ENCODE results near the gene MTAP.
A peak's percentile ranks its signal among the peaks of the same experiment; 100 is the strongest.

MTAP gene

DNA sequence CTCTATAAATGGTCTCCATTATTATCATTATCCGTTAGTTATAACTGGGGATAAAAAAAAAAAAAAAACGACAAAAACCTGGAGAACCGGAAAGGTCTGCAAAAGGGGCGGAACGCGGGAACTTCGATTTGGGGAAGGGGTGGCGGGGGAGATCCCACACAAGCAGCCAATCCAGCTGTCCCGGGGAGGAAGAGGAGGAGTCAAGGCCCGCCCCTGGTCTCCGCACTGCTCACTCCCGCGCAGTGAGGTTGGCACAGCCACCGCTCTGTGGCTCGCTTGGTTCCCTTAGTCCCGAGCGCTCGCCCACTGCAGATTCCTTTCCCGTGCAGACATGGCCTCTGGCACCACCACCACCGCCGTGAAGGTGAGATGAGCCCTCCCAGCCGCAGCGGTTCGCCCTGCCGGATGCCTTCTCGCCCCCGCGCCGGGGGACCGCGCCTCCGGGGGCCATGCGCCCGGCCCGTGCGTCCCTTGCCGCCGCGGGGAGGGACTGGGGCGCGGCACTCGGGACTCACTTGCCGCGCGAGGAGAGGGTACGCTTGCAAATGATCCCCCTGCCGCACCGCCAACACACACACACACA lies at the start of gene MTAP:
TSS of gene MTAP (plus strand) at position 219 of the 583 bp plus-strand sequence. CDS start at position 332, 113 bp downstream.
- peak in 1 of 3 experiments; percentile 84 for DNase-seq

DNA sequence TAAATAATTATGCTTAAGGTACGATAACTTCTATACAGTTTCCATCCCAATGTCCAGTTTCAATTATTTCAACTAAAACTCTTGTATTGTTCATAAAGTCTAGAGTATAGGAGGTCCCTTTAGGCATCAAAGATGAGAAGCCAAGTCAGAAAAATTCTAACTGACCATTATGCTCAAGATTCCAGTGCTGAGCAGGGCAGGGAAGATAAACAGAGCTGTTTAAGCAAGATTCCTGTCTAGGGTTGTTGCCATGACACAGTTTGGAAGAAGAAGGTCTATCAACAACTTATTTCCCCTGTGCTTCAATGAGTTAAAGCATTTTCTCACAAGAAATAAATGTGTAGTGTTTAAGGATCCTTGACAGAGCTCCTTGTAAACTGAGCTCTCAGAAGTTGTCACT lies 48.9 kb upstream of the MTAP start:
- no peak for DNase-seq

DNA sequence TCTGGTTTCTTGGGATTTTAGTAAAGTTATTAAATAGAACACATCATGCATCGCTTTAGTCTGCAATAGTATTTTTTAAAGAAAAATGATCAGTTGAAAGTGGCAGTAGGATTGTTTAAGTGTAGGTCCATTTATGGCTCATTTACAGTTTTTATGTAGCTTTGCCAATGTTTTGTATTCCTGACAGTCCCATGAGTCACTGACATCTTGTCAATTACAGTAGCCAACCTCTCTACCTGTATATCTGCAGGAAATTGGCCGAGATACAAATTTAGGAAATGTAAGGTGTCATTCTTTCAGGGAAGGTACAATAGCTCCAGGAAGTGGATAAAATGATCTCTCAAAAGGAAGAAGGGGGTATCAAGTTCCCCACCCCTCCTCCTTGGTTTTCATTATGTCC lies 47.7 kb upstream of the MTAP start:
- no peak for DNase-seq

DNA sequence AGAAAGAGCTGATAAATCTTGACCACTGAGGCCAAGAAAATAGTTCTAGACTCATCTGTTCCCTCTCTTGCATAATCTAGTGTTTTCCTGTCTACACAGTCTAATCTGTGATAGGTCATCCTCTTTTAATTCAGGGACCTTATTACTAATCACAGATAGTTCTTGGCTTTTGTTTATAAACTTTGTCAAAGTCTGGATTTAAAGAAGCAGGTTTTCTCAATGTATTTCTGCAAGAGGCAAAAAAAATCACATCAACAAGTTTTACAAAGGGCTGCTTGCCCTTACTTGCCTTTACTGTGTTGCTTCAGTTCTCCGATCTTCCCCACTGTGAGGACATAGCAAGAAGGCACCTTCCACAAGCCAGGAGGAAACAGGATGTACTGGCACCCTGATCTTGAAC lies 43.9 kb upstream of the MTAP start:
- DNase-seq = no peak

DNA sequence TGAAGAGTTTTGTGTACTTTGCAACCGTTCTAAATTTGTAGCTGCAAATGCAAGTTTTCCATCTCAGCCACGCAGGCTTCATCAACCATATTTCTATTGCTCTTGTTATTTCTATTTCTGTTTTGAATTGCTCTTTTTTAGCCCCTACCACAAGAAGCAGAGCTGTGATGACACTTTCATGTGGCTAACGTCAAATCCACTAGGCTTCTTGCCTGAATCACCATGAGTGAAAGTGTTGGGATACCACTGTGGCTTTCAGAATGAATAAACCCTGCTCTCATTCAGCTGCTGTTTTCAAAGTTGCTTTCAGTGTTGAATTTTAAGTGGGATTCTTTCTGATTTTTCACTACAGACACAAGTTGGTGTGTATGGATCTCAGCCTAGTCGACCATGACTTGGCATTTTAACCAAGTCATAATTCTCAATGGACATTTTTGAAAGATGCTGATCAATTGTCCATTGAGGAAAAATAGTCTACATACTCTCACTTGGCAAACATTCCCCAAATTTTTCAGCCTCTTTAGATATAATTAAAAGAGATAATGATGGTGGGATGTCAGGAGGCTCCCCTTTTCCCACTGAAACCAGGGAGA lies 41.0 kb upstream of the MTAP start:
- no peak for DNase-seq

DNA sequence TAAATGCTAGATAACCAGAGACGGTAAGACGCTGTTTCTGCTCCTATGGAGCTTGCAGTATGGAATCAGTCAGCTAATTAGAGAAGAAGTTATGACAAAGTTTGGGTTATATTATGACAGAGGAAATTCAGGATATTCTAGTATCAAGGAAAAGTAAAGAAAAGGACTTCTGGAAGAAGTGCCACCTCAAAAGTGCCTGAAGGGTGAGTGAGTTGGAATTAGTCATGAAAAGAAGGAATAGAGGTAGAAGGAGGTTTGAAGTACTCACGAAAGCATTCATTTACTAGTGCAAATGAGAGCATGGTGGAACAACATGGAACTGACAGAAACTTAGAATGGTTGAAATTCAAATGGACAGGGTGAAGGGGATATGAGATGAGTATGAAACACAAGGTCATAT lies 40.4 kb upstream of the MTAP start:
- DNase-seq = no peak

DNA sequence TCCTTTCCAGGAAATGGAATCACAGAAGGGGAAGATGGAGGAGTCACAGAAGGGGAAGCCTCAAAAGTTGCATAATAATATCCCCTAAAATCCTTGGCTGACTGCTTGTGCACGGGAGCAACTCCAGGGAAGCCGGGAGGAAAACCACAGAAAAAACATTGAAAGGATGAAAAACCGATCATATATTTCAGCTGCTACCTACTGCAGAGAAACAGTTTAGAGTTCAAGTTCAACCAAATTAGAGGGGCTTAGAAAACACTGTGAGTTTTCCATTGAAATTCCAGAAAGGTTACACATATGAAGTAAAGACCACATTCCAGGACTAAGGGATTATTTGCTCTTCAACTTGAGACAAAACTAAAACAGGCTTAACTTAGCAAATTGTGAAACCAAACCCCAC lies 37.6 kb upstream of the MTAP start:
- no peak for DNase-seq

DNA sequence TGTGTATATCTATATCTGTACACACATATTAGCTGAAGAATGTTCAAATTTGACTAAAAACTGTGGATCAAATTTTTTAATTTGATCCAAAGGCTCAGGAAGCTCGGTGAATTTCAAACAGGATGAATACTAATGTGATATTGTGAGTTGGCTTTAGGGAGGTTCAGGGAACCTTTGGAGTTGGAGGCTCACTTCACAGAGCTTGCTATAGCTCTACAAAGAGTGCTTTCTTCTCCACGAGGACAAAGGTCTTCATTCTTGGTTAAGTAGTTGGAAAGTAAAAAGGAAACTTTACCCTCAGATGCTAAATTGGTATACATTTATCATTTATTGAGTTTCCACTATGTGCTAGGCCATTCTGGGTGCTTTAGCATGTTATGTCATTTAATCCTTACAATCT lies 36.3 kb upstream of the MTAP start:
- no peak for DNase-seq

DNA sequence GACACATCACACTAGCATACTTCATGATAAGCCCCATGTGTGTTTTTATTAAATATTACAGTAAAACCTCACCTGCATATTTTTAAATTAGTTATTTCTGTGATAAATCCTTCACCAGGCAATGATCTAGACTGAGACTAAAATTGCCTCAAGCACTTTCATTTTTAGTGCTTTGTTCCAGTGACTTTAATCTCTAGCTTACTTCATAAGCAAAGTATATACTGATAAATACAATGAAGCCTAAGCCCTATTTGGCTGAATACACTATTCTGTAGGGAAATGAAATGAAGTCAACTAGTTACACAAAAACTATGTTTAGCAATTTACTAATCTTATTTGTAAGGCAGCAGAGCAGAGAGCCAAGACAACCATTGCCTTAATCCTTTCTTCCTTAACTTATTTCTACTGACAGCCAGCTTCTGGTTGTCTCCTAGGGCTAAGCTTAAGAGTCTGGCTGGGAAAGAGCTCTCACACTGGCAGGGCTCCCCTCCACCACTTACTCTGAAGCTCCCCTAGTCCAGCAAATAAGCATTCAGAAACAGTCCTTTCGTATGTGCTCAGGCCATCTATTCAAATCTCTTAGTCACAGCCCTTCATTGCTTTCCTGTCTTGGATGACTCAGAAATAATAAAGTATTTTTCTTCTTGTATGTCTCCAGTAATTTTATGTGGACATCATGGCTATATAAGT lies 31.4 kb upstream of the MTAP start:
- no peak for DNase-seq

DNA sequence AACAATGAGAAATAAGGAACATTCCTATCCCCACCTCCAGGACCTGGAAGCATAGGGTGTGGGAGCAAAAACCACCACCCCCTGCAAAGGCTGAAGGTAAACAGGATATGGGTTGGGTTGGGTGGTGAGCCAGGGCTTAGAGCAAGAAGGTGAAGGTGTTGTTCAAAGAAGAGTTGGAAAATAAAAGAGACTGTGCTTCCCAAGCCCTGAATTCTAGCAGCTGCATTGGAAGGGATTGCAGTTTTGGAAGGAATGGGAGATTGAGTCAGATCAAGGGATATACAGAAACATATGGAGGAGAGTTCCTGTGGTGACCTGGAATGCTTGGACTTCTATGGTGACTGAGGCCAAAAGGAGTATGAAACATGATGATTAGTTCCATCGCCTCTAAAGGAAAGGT lies 24.7 kb upstream of the MTAP start:
- no peak for DNase-seq

DNA sequence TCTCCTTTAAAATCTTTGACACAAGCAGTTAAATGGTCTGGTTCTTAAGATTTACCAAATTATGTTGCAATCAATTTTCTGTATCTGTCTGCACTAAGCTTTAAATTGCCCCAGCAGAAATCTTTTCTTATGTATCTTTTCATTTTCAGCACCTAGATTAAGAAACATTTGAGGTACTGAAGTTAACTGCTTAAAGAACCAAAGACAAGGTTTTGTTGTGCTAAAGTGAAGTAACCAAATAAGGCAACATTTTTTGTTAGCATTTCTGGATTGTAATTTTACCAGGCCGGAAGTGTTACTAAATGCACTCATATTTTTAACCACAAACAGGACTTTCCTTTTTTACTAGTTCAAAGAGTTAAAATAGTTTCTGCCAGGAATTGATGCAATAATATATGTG lies 24.1 kb upstream of the MTAP start:
- no peak for DNase-seq

DNA sequence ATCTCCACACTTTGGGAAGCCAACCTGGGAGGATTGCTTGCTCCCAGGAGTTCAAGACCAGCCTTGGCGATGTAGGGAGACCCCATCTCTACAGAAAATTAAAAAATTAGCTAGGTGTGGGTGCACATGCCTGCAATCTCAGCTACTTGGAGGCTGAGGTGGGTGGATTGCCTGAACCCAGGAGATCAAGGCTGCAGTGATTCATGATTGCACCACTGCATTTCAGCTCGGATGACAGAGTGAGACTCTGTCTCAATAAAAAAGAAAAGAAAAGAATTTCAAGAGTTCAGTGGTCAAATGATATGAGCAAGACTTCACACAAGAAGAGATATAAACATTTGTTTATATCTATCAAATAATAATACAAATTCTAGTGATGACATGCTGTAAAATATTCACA lies 23.0 kb upstream of the MTAP start:
- no peak for DNase-seq

DNA sequence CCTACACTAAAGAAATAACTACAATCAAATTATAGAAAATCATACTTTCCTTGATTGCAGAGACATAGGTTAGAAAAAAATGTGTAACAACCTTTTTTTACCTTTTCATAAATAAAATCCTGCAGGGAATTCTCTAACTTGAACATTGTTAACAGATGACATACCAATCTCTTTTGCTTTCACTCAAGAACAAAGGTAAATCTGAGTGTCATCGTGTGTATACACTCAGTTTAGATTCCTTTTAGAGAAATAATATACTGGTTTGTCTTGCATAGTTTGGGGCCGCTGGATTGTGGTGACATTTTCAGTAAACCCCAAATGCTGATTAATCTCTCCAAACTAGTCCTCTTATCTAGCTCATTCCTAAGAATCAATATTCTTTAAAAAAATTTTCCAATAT lies 20.8 kb upstream of the MTAP start:
- no peak for DNase-seq

DNA sequence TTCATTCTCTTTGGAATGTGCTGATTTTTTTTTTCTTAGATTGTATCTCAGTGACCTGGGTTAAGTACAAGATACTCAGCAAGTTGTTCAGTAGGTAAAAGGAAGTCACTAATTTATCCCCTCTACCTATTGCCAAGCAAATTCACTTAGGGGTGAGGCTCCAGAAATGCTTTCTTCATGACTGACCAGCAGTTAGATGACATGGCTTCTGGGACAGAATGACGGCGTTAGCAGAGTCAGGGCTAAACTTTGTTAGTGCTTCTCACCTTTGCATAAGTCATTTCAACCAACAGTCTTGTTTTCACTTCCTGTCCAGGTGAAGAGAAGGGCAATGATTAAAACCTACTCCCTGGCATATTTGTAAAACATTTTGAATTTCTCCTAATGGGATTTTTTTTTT lies 20.2 kb upstream of the MTAP start:
- no peak for DNase-seq

DNA sequence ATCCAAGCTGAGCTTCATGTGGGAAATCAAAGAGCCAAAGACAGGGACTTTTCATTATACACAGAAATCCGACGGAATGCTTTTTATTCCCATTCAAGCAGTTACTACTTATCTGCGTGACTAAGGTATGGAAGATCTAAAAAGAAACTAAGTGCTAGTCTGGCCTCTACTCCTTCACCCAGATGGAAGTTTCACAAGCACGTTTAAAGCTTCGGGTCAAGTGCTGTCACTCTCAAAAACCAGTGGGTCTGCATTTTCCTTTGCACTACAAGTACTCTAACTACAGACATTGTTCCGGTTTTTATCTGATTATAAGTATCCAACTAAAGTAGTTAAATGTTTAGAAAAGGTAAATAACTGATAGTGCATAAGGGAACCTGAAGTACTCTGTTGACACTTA lies 13.7 kb upstream of the MTAP start:
- DNase-seq = no peak

DNA sequence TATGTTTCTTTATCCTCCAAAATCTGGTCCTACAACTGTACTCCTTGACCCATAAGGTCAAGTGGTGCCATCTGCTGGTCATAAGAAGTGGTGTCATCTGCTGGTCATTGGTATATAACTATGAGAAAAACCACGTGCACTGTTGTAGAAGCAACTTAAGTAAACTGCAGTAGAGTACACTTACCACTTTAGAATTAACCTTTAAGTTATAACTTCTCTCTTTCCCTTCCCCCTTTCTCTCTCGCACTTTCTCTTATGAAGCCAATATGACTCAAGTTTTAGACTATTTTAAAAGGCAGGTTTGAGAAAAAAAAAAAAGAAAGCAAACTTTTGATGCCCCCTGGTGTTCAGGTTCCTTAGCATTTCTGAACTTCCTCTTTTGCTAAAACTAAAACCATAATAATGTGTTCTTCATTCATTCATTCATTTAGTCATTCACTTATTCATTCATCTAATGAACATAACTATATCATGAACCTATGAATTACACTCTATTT lies 12.8 kb upstream of the MTAP start:
- DNase-seq = peak in 1 of 3 experiments; percentile 79

DNA sequence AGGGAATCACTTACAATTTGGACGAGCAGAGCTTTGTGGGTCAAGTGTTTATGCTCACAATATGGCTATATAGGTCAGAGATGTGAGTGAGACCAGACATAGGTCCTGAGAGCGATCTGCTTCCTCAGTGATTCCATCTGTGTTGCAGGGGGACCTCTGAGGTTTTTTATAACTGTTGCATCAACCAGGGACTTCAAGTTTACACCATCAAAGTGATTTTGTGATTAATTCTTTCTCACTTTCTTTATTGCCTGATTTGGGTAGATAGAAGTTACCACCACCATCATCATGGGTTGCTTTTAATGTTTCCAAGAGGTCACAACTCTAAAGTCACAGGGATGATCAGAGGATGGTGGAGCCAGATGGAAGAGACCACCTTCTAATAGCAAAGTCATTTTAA lies 7.0 kb upstream of the MTAP start:
- no peak for DNase-seq

DNA sequence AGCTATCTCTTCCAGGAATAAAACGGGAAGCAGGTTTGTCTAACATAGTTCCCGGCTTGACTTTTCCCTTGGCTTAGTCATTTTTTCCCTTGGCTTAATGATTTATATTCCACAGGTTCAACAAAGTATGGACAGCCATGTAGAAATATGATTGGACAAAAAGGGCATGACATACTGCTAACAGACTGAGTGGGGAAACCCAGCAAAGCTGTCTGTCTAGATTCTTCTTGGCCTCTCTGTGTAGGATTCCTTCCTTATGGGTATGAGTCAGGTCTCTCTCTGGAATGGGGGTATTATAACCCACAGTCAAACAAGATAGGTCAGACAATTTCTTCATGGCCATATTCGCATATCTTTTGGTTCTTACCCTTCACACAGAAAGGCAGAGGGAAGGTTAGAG lies 5.7 kb upstream of the MTAP start:
- DNase-seq = no peak

DNA sequence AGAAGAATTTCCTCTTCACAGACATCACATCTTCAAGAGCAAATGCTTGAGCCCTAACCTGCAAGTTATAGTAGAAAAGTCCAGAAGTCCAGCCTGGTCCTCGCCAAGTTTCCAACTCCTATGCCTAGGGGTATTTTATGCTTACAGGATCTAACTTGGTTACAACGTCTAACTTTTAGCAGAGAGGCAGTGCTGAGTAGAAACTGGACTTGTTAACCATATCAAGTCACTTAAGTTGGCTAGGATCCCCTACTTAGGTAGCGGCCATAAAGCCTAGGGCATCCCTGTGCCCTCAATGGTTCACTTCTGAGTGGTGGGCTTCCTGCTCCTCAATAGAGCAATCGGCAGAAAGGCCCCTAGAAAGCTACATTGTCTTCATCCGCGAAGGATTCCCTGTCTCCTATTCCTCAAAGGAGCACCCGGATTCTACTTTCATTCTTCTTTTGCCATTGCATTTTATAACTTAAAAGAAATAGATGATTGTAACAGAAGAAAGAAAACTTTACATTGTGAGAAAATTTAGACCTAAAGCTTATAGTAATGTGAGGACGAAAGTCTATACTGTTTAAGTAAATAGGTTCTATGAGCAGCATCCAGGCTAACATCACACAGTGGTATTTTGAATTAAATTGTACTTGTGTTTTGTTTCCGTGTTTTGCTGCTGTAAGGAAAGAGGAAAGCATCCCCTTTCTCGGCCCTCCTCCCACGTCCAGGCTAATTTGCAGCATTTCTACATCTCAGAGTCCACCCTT lies 1.3 kb upstream of the MTAP start:
- no peak for DNase-seq

DNA sequence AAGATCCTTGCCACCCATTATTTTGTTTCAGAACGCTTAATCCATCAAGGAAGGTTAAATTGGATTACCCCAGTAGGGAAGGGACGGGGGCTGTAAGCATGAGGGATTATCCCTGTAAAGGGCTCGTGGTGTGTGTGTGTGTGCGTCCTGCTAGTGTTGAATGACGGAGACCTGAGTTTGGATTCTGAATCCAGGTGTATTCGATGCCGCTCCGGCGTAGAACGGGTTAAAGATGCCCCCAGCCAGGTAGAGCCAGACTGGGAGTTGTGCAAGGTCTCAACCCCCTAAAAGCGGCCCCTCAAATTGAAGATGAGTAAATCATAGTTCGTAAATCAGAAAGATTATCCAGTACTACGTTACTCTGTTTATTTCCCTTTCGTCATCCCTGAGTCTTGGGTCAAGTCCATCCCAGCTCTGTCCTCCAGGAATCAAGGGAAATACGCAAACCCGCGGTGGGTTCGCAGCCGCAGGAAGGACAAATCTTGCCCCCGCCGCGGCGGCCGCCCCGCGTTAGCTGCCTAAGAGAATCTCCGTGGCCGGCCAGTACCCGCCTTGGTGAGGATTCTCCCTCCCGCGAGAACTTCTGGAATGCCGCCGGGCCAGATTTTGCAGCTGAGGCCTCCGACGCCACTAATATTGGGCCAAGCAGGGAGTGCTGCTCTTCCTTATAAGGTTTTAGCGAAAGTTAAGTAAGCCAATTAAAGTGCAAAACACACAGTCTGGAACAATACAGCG lies 586 bp upstream of the MTAP start:
- DNase-seq = peak in 1 of 3 experiments; percentile 80

DNA sequence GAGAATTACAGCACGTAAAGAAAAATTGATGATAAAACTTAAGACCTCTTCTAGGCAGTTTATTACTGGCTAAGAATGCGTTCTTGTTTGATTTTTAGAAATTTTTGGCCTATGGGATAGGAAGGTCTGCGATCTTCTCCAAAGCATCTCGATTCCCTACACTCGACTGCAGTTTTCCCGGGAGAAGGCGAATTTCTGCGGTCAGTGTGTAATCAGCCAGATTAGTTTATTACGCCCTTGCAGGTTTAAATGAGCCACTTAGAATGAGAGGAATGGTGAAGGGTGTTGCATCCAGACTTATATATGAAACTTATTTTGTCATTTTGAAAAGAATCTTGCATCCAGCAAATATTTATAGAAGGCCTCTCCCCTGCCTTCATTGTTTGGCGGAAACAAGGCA lies 1.2 kb downstream of the MTAP start:
- no peak for DNase-seq

DNA sequence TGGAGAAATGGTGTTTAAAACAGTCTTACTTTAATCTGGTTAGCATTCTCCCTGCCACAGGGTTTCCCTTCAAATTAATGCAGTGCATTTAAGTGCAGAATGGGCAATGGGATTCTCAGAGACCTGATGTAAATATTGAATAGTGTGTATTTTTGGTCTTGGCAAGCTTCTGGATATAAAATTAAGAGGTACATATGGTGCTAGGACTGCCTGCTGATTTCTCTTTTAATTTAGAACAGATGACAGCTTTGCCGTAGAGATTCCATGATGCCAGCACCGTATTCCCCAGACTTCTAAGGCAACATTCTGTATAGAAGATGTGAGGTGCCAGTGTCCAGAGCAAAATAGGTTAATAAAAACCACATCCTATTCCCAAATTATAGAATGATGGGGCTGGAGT lies 1.9 kb downstream of the MTAP start:
- DNase-seq = no peak

DNA sequence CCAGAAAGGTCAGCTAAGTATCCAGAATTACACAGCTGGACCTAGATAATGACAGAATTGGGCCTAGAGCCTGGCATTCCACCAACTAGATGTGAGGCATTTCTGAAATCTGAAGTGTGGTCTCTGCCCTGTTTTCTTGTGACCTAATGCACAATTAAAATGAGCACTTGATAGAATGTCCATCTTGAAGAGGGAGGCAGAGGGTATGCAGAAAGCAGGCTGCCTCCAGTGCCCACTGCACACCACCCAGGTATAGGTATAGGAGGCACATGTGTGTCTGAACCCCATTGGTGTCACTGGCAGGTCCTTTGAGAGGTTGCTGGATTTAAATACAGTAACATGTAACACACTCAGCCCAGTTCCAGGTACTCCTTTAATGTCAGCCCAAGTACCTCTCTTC lies 2.4 kb downstream of the MTAP start:
- DNase-seq = no peak
